Measurements from ENCODE around the gene MUCL3.
"Not testable (repeated sequence)": the region's sequence is repeated elsewhere in the genome, so short reads cannot be mapped to it uniquely, and the experiment has no call there.

MUCL3 gene

DNA sequence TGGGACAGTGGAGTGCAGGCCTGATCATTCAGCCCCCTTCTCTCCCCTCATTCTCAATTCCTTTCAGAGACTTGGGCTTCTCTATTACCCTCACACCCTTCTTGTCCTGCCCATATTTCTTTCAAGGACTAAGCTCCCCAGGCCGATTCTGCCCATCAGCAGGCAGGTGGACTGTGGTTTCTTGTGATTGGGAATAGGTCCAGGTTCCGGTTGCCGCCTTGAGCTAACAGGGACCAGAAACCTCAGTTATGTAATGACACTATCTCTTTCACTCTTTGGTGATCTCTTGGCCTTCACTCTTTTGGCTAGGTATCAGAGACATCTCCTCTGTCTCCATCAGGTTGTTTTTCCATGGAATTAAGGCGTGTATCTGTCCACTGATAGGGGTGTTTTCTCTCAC, 6.5 kb downstream of the MUCL3 start:
- no peak for DNase-seq

DNA sequence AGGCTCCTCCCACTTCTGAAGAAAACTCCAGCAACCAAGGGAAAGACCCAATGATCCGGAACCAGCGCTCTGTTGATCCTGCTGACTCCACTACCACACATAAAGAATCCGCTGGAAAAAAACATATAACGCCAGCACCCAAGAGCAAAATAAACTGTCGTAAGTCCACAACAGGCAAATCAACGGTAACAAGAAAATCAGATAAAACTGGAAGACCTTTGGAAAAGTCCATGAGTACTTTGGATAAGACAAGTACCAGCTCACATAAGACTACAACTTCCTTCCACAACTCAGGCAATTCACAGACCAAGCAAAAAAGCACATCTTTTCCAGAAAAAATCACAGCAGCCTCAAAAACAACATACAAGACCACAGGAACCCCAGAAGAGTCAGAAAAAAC, 8.0 kb downstream of the MUCL3 start:
- no peak for DNase-seq

DNA sequence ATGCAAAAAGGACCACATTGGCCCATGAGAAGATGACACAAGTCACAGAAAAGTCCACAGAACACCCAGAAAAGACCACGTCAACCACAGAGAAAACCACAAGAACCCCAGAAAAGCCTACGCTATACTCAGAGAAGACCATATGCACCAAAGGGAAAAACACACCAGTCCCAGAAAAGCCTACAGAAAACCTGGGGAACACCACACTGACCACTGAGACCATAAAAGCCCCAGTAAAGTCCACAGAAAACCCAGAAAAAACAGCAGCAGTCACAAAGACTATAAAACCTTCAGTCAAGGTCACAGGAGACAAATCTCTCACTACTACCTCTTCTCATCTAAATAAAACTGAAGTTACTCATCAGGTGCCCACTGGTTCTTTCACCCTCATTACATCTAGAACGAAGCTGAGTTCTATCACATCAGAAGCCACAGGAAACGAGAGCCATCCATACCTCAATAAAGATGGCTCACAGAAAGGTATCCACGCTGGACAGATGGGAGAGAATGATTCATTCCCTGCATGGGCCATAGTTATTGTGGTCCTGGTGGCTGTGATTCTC, 11.2 kb downstream of the MUCL3 start:
- DNase-seq: no peak

DNA sequence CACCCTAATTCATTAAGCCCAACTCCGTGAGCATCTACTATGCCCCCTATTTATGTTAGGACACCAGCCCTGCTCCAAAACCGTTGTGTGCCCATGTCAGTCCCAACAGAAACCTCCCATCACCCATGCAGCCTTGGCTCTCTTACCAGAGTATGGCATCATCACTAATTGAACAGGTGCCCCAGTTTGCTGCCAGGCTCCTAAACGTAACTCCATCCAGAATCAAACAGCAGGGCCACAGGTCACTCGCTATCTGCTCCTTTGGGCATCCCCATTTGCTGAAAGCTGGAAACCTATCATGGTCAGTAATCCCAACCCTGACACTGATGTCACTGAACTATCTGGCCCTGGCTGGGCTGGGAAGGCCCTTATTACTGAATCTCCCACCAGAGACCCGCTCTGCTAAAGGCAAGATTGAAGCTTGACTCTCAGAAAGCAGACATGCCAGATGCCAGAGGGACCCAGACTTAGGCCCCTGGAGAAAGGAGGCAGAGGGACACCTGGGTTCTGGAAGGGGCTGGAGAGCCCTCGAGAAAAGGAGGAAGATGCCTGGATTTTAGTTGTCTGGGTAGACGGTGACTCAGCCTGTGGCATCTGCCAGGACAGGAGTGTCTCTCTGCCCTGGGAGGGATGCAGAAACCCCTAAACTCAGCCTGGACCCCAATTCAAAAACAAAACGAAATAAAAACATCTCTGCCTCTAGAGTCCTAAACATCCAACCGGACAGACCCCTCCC, 14.0 kb downstream of the MUCL3 start:
- no peak for DNase-seq

DNA sequence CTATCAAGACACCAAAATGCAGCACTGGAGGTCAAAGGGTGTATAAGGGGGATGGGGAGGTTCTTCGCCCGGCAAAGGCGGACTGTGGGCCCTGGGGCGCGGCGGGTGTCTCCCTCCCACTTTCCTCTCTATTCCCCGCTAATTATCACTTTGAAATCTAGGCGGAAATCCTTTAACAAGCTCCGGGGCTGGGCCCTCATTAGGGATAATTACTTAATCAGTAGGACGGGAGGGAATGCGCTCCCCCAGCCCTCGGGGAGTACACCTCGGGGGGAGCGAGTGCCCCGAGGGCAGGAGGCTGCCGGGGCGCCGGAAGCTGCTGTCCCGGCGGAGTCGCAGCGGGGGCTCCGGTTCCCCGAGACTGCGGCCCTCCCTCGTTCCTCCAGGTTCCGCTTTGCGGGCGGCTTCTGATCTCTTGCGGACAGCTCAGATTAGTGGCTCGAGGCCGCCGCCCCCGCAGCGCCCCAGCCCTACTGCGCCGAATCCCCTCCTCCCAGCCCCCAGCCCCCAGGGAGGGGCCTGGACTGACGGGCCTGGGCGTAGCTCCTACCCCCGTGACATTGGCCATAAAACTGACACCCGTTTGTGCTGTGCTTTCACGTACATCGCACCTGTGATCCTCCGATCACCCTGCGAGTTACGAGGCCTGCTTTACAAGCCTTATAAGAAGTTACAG, 14.7 kb downstream of the MUCL3 start:
- peak; percentile 51 for DNase-seq

DNA sequence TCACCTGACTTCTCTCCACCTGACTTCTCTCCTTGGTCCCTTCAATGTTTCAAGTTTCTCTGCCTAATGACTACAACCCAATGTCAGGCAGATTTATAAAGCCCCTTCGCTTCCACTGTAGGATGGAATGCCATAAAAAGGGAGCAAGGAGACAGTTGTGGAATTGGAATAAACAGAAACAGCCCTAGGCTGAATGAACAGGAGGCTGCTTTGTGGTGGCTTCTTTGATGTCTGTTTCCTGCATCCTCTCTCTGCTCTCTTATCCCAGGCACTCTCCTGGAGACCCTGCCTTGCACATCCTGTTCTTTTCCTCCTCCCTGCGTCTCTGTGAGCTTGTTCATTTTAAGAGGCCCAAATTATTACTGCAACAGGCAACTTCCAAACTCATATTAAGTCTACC, 16.9 kb downstream of the MUCL3 start:
- no peak for DNase-seq

DNA sequence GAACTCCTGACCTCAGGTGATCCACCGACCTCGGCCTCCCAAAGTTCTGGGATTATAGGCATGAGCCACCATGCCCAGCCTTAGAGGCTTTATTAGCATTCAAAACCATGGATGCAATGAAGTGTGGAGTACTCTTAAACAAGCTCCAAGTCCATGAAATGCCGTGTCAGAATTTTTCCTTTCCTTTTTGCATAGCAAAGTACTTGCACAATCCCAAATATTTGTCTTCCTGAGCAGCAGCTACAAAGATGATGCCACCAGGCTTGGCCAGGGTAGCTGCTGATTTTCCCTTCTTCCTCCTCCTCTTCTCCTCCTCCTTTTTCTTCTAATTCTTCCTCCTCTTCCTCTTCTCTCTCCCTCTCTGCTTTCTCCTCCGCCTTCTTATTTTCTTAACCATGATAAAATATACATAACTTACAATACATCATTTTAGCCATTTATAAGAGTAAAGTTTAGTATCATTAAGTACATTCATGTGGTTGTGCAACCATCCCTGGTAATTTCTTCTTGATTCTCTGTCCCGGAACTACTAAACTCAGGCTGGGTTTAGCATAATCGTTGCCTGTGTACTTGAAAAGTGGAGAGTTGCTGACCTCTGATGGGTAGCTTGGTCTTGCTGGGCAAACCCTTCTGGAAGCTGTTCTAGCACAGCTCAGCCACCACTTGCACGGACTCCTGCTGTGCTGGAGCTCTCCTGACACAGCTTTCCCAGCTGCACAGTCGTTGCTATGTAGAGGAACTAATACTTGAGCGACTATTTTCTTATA, 20.3 kb downstream of the MUCL3 start:
- no peak for DNase-seq

DNA sequence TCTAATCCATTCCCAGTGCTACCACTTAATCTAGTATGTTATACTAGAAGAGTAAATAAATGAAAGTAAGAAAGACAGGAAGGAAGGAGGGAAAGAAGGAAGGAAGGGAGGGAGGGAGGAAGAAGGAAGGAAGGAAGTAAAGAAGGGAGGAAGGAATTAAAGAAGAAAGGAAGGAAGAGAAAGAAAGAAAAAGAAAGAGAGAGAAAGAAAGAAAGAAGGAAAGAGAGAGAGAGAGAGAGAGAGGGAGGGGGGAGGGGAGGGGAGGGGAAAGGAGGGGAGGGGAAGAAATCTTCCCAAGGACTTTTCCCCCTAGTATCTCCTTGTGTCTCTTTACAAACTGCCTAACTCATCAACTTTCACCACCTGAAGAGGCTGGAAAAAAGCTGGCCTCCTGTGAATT, 21.9 kb downstream of the MUCL3 start:
- no peak for DNase-seq

DNA sequence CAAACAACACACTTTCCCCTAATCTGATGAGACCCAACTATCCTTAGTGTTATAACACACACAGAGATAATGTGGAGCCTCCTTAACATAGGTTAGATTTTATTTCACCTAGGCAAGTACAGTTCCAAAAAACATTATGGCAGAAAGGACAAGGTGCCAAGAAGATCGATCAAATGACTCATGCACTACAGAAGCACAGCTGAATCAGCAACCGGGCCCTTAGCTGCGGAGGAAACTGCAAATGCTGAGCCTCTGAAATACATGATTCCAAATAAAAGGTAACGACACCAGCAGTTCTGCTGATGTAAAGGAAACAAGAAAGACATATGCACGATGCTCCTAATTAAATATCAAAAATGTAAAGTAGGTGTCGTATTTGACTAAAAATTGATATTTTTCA, 22.9 kb downstream of the MUCL3 start:
- DNase-seq: no peak

DNA sequence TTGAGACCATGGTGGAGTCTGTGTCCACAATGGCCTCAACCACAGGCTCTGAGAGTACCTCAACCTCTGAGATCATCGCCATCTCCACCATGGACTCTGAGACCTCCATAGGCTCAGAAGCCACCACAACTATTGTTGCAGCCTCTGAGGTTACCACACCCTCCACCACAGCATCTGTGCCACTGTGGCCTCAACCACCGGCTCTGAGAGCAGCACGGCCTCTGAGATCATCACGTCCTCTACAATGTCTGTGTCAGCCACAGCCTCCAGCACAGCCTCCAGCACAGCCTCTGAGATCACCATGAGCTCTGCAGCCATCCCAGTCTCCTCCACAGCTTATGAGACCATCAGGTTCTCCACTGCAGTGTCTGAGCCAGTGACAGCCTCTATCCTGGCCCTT, 23.3 kb downstream of the MUCL3 start:
- no peak for DNase-seq

DNA sequence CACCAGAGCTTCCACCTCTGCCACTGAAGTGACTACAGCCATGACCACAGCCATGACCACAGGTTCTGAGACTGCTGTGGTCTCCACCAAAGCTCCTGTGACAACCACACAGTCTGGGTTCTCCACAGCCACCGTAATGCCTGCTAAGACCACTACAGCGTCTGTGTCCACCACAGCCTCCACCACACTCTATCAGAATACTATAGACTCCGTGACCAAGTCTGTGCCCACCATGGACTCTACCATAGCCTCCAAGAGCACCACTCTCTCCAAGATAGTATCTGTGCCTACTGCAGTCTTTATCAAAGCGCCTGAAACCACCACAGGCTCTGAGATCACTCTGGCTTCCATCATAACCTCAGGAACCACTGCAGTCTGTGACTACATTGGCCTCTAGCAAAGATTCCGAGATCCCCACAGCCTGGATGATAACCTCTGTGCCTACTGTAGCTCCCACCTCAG, 24.4 kb downstream of the MUCL3 start:
- no peak for DNase-seq

DNA sequence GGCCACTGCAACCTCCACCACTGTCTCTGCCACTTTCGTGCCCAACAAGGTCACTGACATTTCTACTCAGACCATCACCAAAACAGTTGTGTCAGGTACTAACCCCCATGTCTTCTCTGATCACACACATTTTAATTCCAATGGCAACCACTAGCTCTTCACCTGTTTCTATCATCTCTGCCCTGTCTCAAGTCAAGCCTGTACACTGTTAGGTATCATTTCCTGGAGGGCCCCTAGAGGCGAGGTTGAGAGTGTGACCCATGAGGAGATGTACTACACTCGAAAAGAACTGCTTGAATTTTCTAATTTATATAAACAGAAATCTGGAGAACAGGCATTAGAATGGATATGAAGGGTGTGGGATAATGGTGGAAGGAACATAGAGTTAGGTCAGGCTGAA, 25.4 kb downstream of the MUCL3 start:
- DNase-seq: no peak

DNA sequence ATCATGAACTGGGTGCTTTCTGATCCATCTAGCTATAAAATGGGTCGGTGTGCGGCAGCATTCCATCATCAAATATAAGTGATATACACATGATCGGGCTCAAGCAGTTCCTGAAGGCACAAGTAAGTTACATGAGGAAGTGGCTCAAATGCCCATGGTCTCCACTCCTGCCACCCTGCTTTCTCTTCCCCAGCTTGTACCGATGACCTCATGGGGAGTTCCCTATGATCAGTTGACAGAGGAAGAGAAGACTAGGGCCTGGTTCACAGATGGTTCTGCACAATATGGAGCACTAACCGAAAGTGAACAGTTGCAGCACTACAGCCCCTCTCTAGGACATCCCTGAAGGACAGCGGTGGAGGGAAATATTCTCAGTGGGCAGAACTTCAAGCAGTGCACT, 28.4 kb downstream of the MUCL3 start:
- not testable (repeated sequence) for DNase-seq

DNA sequence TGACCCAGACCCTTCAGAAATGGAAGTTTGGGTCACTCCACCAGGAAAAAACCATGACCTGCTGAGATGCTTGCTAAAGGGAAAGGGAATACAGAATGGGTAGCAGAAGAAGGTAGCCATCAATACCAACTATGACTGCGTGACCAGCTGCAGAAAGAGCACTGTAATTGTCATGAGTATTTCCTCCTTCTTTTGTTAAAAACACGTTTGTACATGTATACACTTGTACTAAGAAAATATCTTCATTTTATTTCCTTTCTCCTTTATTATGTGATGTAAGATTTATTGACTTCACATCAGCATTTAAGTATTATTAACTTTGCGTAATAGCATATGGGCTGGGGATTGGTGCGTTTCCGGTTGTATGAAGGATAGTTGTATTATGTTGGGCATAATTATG, 30.2 kb downstream of the MUCL3 start:
- no peak for DNase-seq

DNA sequence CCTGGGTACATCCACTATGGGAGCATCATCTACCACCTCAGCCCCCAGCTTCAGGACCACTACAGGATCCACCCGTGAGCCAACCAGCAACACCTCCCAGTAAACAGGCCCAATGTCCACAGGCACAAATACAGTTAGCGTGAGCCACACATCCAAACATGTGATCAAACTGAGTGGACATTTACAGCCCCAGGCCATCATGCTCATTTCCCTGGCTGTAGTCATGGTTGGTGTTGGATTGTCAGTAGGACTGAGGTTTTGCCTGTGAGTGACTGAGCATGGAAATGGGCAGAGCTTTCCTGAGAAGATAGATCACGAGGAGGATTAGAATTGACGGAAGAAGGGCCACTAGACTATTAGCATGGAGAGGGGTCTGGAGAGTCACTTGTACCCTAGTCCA, 32.0 kb downstream of the MUCL3 start:
- no peak for DNase-seq

DNA sequence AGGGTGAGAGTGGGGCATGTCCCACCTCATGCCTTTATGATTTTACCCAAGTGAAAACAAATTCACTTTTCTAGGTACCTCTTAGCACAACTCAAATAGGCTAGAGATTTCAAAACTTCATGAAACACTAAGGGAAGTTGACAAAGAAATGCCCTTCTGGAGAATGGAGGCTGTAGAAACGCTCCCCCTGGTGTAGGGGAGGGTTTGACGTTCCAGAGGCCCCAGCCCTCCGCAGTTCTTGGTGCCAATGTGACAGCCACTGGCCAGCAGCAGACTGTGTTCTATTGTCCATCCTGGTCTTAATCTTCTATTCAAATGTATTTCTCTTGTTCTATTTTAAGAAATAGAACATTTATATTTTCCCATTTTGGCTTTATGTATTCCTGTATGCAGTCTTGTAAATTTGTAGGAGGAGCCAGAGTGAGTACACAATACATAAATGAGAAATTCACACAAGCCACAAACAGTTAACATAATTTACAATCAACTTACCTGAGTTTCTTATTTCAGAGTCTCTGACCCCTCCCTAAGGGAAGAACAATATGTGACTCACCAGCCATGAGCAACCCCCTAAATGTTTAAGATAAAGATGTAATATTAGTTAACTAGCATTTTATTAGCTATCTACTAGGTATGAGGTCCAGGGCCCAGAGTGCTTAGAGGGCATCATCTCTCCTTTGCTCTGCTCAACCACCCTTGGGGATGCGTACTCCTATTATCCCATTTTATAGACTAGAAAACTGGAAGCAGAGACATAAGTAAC, 33.9 kb downstream of the MUCL3 start:
- DNase-seq: no peak

DNA sequence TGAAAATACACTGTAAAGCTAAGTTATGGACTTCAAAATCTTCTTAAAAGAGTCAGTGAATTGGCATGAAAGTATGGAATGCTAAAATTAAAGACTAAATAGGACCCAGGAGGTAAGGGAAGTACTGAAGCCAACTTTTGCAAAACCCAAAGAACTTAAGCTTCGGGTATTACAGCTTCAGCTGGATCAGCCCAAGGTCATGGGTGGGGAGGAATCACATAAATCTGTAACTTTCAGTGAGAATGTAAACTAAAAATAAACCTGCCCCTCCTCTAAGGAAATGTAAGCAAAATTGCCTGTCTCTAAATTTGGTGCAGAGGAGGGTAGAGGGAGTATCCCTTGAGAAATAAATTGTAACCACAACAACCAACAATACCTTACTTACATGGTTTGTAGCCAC, 38.4 kb downstream of the MUCL3 start:
- DNase-seq: no peak

DNA sequence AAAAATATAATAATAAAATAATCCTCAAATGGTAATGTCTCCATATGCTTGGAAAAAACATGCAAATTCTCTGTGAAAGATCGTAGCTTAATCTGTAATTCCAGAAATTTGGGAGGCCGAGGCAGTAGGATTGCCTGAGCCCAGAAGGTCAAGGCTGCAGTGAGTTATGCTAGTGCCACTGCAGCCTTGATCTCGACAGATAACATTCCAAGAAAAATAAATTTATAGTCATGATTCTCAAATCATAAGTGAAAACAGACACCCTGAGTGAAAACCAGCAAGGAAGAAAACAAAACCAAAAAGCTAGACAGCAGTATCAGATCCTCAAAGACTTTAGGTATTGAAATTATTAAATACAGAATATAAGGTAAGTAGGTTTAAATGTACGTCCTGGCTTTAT, 38.9 kb downstream of the MUCL3 start:
- no peak for DNase-seq

DNA sequence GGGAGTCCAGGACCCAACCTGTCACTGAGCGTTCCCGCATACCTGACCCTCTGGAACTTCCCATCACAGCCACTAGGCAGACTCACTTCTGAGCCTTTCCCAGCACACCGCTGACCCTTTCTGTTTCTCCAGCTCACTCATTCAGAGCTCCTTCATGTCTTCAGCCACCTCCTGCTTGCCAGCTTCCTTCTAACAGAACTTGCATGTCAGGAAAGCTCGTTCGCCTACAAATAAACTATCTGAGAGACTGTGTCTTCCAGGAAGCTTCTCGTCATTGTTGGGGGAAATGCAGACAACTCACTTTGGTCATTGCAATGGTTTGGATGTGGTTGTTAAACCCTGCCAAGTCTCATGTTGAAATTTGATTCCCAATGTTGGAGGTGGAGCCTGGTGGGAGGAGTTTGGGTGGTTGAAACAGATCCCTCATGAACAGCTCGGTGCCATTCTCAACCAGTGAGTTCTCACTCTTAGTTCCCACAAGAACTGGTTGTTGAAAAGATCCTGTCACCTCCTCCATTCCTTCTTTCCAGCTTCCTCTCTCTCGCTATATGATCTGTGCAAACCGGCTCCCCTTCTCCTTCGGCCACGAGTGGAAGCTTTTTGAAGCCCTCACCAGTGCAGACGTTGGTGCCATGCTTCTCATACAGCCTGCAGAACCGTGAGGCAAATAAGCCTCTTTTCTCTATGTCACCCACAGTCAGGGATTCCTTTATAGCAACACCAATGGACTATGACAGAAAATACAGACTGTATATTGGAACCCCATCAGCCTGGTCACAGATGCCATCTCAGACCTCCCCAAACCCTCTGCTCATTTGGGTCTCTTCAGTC, 41.4 kb downstream of the MUCL3 start:
- no peak for DNase-seq

DNA sequence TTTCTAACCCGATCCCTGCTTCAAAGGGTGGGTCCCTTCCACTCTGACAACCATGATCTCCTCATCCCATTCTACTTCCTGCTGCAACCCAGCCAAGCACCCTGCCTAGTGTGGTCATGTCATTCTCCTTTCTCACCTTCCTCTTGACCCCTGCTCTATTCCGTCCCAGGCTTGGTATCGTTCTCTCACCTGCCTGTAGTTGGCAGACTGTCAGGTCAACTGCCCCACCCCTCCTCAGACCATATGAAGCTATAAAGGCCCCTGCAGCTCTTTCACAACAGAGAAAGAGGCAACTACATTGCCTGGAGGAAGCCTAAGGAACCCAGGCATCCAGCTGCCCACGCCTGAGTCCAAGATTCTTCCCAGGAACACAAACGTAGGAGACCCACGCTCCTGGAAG, 42.7 kb downstream of the MUCL3 start, which contains the start of gene MUC21:
Gene MUC21, plus strand, starts transcription at position 280 of the 400 bp plus-strand sequence. CDS start 241 bp downstream, outside the sequence.
- no peak for DNase-seq

DNA sequence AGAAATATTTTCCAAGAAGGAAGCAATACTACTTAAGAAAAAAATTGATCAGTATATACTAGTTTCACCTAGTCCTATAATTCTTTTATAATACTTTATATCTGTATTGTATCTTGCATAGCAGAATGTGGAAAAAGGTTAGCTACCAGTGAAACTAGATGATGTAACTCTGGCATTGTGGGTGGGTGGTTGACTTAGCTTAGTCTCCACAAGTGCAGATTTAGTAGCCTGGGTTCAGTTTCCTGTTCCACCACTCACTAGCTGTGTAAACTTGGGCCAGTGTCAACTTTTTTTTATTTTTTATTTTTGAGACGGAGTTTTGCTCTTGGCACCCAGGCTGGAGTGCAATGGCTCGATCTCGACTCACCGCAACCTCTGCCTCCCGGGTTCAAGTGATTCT, 44.7 kb downstream of the MUCL3 start:
- no peak for DNase-seq

DNA sequence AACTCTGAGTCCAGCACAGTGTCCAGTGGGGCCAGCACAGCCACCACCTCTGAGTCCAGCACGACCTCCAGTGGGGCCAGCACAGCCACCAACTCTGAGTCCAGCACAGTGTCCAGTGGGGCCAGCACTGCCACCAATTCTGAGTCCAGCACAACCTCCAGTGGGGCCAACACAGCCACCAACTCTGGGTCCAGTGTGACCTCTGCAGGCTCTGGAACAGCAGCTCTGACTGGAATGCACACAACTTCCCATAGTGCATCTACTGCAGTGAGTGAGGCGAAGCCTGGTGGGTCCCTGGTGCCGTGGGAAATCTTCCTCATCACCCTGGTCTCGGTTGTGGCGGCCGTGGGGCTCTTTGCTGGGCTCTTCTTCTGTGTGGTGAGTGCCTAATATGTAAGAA, 46.5 kb downstream of the MUCL3 start:
- DNase-seq: no peak

Data from effector CD8-positive, alpha-beta T cell (primary cell).